WI38 (cell line): ENCODE results near the gene PRSS2.

Source experiments
- H3K4me3 ChIP-seq: 2 replicates; pipeline ENCODE4 v1.5.1; 2011; ENCODE audit warnings: low read depth, mild to moderate bottlenecking, control low read depth, low read length
- TF ChIP-seq, protein P1 (sequence below): IDR thresholded peaks from 2 replicates; pipeline ENCODE4 v1.5.1; 2012; ENCODE audit warnings: low read depth, mild to moderate bottlenecking, control low read depth, low read length

The PRSS2 gene

DNA sequence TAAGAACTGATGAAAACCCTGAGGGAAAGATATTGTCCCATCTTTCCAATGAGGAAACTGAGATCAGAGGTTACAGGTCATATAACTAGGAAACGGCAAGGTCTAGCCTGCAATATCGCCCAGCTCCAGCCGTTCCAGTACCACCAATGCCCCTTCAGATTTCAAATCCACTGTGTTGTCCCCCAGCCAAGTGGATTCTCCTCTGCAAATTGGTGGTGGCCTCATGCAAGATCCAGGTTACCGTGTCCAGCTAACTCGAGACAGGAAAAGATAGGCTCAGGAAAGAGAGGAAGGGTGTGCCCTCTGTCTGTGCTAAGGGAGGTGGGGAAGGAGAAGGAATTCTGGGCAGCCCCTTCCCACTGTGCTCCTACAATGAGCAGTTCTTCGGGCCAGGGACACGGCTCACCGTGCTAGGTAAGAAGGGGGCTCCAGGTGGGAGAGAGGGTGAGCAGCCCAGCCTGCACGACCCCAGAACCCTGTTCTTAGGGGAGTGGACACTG, 25.3 kb downstream of the PRSS2 start:
- TF ChIP-seq, protein P1, sequence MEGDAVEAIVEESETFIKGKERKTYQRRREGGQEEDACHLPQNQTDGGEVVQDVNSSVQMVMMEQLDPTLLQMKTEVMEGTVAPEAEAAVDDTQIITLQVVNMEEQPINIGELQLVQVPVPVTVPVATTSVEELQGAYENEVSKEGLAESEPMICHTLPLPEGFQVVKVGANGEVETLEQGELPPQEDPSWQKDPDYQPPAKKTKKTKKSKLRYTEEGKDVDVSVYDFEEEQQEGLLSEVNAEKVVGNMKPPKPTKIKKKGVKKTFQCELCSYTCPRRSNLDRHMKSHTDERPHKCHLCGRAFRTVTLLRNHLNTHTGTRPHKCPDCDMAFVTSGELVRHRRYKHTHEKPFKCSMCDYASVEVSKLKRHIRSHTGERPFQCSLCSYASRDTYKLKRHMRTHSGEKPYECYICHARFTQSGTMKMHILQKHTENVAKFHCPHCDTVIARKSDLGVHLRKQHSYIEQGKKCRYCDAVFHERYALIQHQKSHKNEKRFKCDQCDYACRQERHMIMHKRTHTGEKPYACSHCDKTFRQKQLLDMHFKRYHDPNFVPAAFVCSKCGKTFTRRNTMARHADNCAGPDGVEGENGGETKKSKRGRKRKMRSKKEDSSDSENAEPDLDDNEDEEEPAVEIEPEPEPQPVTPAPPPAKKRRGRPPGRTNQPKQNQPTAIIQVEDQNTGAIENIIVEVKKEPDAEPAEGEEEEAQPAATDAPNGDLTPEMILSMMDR = no peak
- no peak overlapping the region for H3K4me3 ChIP-seq

DNA sequence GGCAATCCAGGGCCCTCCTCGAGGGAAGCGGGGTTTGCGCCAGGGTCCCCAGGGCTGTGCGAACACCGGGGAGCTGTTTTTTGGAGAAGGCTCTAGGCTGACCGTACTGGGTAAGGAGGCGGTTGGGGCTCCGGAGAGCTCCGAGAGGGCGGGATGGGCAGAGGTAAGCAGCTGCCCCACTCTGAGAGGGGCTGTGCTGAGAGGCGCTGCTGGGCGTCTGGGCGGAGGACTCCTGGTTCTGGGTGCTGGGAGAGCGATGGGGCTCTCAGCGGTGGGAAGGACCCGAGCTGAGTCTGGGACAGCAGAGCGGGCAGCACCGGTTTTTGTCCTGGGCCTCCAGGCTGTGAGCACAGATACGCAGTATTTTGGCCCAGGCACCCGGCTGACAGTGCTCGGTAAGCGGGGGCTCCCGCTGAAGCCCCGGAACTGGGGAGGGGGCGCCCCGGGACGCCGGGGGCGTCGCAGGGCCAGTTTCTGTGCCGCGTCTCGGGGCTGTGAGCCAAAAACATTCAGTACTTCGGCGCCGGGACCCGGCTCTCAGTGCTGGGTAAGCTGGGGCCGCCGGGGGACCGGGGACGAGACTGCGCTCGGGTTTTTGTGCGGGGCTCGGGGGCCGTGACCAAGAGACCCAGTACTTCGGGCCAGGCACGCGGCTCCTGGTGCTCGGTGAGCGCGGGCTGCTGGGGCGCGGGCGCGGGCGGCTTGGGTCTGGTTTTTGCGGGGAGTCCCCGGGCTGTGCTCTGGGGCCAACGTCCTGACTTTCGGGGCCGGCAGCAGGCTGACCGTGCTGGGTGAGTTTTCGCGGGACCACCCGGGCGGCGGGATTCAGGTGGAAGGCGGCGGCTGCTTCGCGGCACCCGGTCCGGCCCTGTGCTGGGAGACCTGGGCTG, 26.0 kb downstream of the PRSS2 start:
- TF ChIP-seq, protein P1 = no peak
- no peak overlapping the region for H3K4me3 ChIP-seq

DNA sequence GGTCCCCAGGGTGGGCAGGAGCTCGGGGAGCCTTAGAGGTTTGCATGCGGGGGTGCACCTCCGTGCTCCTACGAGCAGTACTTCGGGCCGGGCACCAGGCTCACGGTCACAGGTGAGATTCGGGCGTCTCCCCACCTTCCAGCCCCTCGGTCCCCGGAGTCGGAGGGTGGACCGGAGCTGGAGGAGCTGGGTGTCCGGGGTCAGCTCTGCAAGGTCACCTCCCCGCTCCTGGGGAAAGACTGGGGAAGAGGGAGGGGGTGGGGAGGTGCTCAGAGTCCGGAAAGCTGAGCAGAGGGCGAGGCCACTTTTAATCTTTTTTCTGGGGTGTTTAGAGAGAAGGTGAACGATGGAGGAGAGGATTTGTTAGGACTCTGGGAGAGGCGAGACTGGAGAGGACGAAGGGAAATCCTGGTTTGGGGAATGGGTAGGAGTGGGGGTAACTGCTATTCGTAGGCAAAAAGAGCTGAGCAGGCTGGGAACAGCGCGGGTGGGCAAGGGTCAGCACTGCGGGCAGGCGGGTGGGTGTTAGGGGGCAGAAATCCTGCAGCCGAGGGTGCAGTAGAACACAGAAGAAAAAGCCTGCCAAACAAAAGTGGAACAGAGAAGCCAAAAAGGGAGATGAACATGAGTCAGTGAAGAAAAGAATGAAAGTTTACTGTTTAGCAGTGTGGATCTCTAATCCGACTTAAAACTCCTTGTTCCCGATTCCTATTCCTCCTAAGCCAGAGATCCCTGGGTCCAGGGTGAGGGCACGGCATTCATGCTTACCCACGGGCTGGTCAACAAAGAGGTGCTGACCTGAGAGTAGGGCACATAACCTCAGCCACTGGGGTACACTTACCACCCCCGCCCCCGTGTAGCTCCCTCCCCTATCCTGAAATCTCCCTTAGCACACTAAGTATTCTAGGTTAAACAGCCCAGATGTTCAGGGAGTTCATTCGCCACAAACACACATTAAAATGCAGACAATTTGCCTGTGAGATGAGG, 26.9 kb downstream of the PRSS2 start:
- H3K4me3 ChIP-seq = no peak overlapping the region
- TF ChIP-seq, protein P1 = no peak

DNA sequence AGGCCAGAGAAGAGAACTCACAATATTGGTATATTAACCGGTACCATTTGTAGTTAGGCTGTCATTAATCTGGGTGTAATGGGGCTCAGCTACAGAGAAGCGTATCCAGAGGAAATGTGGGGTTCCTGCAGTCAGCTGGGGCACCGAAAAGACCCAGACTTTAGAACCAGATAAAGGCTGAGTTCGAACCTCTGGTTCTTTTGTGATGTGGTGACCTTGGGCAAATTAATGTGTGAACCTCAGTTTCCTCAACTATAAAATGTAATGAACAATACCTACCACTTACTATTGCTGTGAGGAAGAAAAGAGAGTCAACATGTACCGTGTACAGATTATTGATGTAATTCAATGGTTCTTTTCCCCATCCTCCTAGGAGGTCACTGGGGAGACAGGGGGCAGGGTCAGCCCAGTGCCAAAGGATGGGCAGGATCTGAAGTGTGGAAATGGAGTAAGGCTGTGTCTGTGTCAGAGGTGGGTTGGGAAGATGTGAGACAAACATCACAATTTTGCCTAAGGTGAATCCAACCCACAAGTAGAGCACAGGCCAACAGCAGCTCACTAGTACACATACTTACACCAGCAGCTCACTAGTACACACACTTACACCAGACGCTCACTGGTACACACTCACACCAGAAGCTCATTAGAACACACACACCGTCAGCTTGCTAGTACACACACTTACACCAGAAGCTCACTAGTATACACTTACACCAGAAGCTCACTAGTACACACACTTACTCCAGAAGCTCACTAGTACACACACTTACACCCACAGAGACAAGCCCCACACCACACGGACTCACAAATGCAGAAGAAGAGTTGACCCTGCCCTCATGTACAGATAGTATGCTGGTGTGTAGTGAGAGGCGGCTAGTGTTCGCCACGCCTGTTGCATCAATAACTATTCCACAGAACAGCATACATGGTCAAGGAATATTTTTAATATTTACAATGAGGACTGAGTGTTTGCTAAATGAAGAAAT, 28.0 kb downstream of the PRSS2 start:
- TF ChIP-seq, protein P1 = no peak
- no peak overlapping the region for H3K4me3 ChIP-seq

DNA sequence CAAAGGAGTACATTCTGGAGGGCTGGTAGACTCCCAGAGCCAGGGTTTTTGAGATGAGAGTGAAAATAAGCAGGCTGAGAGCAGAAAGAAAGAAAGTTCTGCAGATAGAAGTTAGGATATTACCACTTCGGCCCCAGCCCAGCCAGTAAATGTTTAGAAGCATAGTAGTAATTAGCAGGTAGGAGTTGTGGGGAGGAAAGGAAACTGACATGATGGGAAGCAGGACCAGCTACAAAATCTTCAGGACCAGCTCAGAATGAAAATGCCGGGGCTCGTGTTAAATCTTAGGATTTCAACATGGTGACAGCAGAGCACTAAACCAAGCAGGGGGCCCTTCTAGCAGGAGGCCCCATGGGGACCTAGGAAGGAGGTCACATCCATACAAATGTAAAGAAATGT, 28.7 kb downstream of the PRSS2 start:
- TF ChIP-seq, protein P1 = no peak
- no peak overlapping the region for H3K4me3 ChIP-seq

DNA sequence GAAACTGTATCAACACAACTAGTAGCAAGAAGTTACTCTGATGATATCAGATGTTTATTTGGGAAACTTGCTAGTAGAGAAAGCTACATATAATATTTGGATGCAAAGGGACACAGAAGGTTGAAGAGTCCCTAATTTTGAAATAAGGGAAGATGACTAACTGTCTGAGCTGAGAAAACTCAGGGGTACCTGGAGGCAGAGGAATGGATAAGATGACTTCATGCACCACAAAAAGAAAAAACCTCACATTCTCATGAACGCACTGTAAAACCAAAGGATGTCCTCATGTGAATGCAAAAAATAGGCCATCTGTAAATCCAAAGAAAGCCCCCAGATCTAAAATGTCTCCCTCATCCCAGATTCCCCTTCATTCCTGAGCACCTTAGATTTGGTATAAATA, 29.3 kb downstream of the PRSS2 start:
- no peak overlapping the region for H3K4me3 ChIP-seq
- TF ChIP-seq, protein P1 = no peak
